ENCODE results near the gene RXFP4. TPM values are rescaled to one million over a fixed set of nuclear protein-coding genes. Genes with fewer than 3 reads are reported as not detected.

The RXFP4 gene
- total RNA-seq, 1 donor from 2014 or later, result not detected

DNA sequence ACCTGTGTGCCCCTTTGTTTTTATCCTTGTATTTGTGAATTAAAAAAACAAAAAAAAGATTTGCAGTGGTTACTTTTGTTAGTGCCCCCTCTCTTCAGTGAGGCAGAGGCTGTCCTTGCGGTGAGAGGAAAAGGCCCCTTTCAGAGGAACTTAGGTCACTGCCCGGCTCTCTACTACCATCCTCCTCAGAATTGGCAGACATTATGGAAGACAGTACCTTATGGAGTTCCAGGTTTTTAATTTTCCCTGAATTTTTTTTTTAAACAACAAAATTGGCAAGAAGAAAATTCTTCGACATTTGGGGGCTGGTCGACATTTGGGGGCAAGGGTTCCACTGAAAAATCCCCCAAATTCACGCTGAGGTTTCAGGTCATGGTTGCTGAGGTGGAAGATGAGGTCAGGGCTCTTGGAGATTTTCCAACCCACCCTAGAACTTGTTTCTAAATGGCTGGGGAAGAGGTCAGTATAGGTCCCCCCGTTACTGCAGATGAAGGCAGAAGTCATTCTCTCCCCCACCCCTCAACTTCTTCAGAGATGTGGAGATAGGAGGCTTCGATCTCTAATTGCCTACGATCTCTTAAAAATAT, 5.3 kb downstream of the RXFP4 start:
- intact Hi-C loops (cut with DNase I), result no loop called here
- no peak overlapping the region for H3K27ac ChIP-seq
- TF ChIP-seq POLR2AphosphoS5 (IDR thresholded peaks at IDR 0.05; ENCODE audit: insufficient read depth in 1 of 2, low read depth in 1 of 2) (no peak), POLR2A (IDR thresholded peaks at IDR 0.05) (no peak)
- TF ChIP-seq, protein P1, sequence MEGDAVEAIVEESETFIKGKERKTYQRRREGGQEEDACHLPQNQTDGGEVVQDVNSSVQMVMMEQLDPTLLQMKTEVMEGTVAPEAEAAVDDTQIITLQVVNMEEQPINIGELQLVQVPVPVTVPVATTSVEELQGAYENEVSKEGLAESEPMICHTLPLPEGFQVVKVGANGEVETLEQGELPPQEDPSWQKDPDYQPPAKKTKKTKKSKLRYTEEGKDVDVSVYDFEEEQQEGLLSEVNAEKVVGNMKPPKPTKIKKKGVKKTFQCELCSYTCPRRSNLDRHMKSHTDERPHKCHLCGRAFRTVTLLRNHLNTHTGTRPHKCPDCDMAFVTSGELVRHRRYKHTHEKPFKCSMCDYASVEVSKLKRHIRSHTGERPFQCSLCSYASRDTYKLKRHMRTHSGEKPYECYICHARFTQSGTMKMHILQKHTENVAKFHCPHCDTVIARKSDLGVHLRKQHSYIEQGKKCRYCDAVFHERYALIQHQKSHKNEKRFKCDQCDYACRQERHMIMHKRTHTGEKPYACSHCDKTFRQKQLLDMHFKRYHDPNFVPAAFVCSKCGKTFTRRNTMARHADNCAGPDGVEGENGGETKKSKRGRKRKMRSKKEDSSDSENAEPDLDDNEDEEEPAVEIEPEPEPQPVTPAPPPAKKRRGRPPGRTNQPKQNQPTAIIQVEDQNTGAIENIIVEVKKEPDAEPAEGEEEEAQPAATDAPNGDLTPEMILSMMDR (IDR thresholded peaks at IDR 0.05), result no peak

DNA sequence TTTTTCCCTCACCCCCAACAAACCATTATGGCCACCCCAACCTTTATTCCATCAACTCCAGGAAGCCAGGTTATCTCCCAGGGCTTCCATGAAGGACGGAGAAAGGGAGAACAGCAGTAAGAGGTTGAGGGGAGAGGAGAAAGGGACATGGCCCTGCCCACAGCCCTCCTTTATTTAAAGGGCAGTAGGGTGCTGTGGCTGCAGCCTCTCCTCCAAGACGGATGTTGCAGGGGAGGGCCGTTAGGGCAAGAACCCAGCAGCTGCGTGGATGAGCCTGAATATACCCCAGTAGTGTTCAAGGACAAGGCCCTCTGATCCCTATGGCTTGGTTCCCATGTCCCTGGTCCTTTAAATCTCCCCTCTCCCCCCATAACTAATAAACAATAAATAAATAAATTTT, 5.9 kb downstream of the RXFP4 start:
- Histone ChIP-seq H3K27me3 (no peaks in the 10 kb centered on the region), H3K4me1 (peaks cover 13% of the 10 kb centered on the region), H3K27ac (no peak overlapping the region), H3K4me3 (no peak overlapping the region), H3K9me3 (no peaks in the 10 kb centered on the region), H3K36me3 (peaks cover 0 to 51% of the 10 kb centered on the region in 2 donors)
- TF ChIP-seq POLR2A (IDR thresholded peaks at IDR 0.05) (no peak), POLR2AphosphoS5 (IDR thresholded peaks at IDR 0.05; ENCODE audit: insufficient read depth in 1 of 2, low read depth in 1 of 2) (no peak)
- TF ChIP-seq, protein P1 (IDR thresholded peaks at IDR 0.05), result no peak
- intact Hi-C loops (cut with DNase I), result no loop called here
- DNase-seq (ENCODE audit: extremely low spot score in 2 of 2), result no peak

More for the DNA sequence above, 5.3 kb downstream of the RXFP4 start:
- Histone ChIP-seq H3K4me3 (no peak overlapping the region), H3K9me3 (no peaks in the 10 kb centered on the region), H3K27me3 (no peaks in the 10 kb centered on the region), H3K36me3 (peaks cover 0 to 45% of the 10 kb centered on the region in 2 donors), H3K4me1 (peaks cover 19% of the 10 kb centered on the region)
- no peak for DNase-seq (ENCODE audit: extremely low spot score in 2 of 2)

DNA sequence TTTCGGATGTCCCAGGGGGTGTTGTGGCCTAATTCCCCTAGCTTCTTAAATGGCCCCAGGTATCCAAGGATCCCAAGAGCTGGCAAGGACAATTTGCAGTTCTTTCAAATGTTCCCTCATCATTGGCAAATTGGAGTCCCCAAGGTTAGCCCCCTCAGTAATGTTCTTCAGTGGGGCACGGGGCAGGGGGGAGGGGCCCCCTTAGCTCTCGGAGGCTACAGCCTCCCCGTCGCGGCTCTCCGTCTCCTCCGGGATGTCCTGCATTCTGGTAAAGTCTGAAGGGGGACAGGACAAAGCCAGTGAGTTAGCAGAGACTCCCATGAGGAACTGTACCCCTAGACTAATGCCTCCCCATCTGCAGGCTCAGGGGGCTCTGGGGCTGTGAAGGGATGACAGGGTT, 6.3 kb downstream of the RXFP4 start:
- TF ChIP-seq, protein P1 (IDR thresholded peaks at IDR 0.05), result no peak
- TF ChIP-seq POLR2AphosphoS5 (IDR thresholded peaks at IDR 0.05; ENCODE audit: insufficient read depth in 1 of 2, low read depth in 1 of 2), result no peak
- TF ChIP-seq POLR2A (IDR thresholded peaks at IDR 0.05), result no peak
- Histone ChIP-seq H3K27me3 (no peaks in the 10 kb centered on the region), H3K27ac (no peak overlapping the region), H3K4me1 (peaks cover 9% of the 10 kb centered on the region), H3K9me3 (no peaks in the 10 kb centered on the region), H3K4me3 (no peak overlapping the region), H3K36me3 (peaks cover 0 to 55% of the 10 kb centered on the region in 2 donors)
- DNase-seq (ENCODE audit: extremely low spot score in 2 of 2), result no peak
- intact Hi-C loops (cut with DNase I), result no loop called here

DNA sequence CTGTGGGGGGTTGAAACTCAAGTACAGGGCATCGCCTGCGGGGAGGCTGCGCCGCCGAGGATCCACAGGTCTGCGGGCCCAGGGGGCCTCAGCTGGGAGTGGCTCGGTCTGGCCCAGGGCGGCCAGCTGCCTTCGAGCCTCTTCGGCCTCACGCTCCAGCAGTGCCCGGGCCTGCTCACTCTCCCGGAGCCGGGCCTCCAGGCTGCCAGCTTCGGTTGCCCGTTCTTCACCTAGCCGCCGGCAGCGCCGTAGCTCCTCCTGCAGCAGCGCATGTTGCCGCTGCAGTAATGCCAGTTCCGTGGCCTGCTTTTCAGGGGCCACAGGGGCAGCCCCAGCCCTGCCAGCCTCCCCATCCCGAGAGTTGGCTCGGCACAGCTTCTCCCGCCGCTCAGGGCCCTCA, 9.4 kb downstream of the RXFP4 start:
- H3K4me1 ChIP-seq, result no peaks in the 10 kb centered on the region
- H3K36me3 ChIP-seq, result peaks cover 3 to 82% of the 10 kb centered on the region in 2 donors
- intact Hi-C loops (cut with DNase I), result no loop called here
- no peak overlapping the region for H3K27ac ChIP-seq
- no peak for DNase-seq (ENCODE audit: extremely low spot score in 2 of 2)
- H3K9me3 ChIP-seq, result no peaks in the 10 kb centered on the region
- H3K27me3 ChIP-seq, result no peaks in the 10 kb centered on the region
- H3K4me3 ChIP-seq, result no peak overlapping the region
- TF ChIP-seq, protein P1 (IDR thresholded peaks at IDR 0.05), result no peak
- TF ChIP-seq POLR2AphosphoS5 (IDR thresholded peaks at IDR 0.05; ENCODE audit: insufficient read depth in 1 of 2, low read depth in 1 of 2) (no peak), POLR2A (IDR thresholded peaks at IDR 0.05) (no peak)

DNA sequence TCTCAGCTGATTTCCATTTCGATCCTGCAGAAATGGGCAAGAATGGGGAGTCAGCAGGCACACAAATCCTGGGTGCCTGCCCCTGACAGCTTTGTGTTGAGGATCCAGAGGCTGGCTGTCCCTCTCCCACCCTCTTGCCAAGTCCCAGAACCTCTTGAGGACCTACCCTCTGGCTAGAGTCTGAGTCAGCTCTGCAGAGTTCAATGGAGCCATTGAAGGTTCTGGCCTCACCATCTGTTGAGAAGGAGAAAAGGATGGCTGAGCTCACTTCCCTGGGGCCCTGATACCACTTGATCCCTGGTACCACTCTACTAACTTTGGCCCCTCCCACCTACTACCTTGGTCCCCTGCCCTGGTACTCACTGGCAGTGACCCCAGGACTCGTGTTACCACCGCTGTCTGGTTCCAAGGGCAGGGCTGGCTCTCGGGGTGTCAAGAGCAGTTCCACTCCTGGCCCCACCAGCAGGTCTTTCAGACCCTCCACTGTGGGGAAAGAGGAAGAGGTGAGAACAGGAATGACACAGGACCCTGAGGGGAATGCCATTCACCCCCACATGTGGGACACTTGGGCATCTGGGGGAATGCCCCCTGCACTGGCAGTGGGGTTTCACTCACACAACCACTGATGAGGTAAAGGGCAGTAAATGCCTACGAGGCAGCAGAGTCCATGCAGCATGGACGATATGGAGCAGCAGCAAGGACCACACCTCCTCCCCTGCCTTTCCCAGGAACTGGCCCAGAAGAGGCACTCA, 10.5 kb downstream of the RXFP4 start:
- Histone ChIP-seq H3K36me3 (peaks cover 7 to 93% of the 10 kb centered on the region in 2 donors), H3K27ac (no peak overlapping the region), H3K4me3 (no peak overlapping the region), H3K9me3 (no peaks in the 10 kb centered on the region), H3K4me1 (no peaks in the 10 kb centered on the region), H3K27me3 (no peaks in the 10 kb centered on the region)
- intact Hi-C loops (cut with DNase I), result no loop called here
- TF ChIP-seq POLR2AphosphoS5 (IDR thresholded peaks at IDR 0.05; ENCODE audit: insufficient read depth in 1 of 2, low read depth in 1 of 2) (peak in 1 of 2 donors; percentile 6), POLR2A (IDR thresholded peaks at IDR 0.05) (no peak)
- TF ChIP-seq, protein P1 (IDR thresholded peaks at IDR 0.05), result no peak
- no peak for DNase-seq (ENCODE audit: extremely low spot score in 2 of 2)
